Neural progenitor cell (in vitro differentiated cells): ENCODE measurements around the gene PCDHGA12. TPM values are rescaled to one million over a fixed set of nuclear protein-coding genes. Genes with fewer than 3 reads are reported as not detected.

ENCODE experiments used
- DNase-seq: peaks from one replicate; pipeline ENCODE4 v3.0.0-alpha.2; 2016; ENCODE audit warnings: low spot score
- H2AFZ ChIP-seq: fragments of 200-600 bp; sonication (generic); replicated peaks from 2 replicates; pipeline ENCODE4 v1.6.1; 2016; ENCODE audit warnings: antibody characterized with exemption
- H3F3A ChIP-seq: fragments of 200-600 bp; sonication (generic); 2 replicates; pipeline ENCODE4 v1.6.1; 2016; ENCODE audit warnings: antibody characterized with exemption, low read depth
- H3K27ac ChIP-seq: fragments of 200-600 bp; sonication (generic); 2 replicates; pipeline ENCODE4 v1.5.1; 2016; ENCODE audit warnings: mild to moderate bottlenecking
- H3K27me3 ChIP-seq: fragments of 200-600 bp; sonication (generic); 2 replicates; pipeline ENCODE4 v1.6.1; 2016; ENCODE audit warnings: mild to moderate bottlenecking, moderate library complexity
- H3K36me3 ChIP-seq: fragments of 200-600 bp; sonication (generic); 2 replicates; pipeline ENCODE4 v1.5.1; 2016
- H3K4me1 ChIP-seq: fragments of 200-600 bp; sonication (generic); 2 replicates; pipeline ENCODE4 v1.6.1; 2016; ENCODE audit warnings: mixed run types
- H3K4me2 ChIP-seq: fragments of 200-600 bp; sonication (generic); 2 replicates; pipeline ENCODE4 v1.6.1; 2016
- H3K4me3 ChIP-seq: fragments of 200-600 bp; sonication (generic); 2 replicates; pipeline ENCODE4 v1.5.1; 2016
- H3K79me2 ChIP-seq: fragments of 200-600 bp; sonication (generic); 2 replicates; pipeline ENCODE4 v1.6.1; 2016; ENCODE audit warnings: low read depth
- H3K9ac ChIP-seq: fragments of 200-600 bp; sonication (generic); 2 replicates; pipeline ENCODE4 v1.6.1; 2016
- H3K9me3 ChIP-seq: fragments of 200-600 bp; sonication (generic); 2 replicates; pipeline ENCODE4 v1.5.1; 2016; ENCODE audit warnings: low read depth
- H4K20me1 ChIP-seq: fragments of 200-600 bp; sonication (generic); 2 replicates; pipeline ENCODE4 v1.6.1; 2016; ENCODE audit warnings: low read depth
- H3K27ac Mint-ChIP-seq: 3 replicates; pipeline ENCODE4 v1.8.0; 2021; ENCODE audit warnings: mixed read lengths
- H3K27me3 Mint-ChIP-seq: 2 replicates; pipeline ENCODE4 v1.8.0; 2022; ENCODE audit warnings: low read depth, mild to moderate bottlenecking, inconsistent platforms, moderate library complexity, mixed read lengths; ENCODE audit not compliant: insufficient read depth
- H3K36me3 Mint-ChIP-seq: 3 replicates; pipeline ENCODE4 v1.8.0; 2021; ENCODE audit warnings: mixed read lengths
- H3K4me1 Mint-ChIP-seq: 3 replicates; pipeline ENCODE4 v1.8.0; 2021; ENCODE audit warnings: mixed read lengths
- H3K4me3 Mint-ChIP-seq: 3 replicates; pipeline ENCODE4 v1.8.0; 2021; ENCODE audit warnings: mild to moderate bottlenecking, moderate library complexity, mixed read lengths
- H3K9me3 Mint-ChIP-seq: 3 replicates; pipeline ENCODE4 v1.8.0; 2020; ENCODE audit warnings: mixed read lengths
- EZH2 ChIP-seq: fragments of 200-600 bp; sonication (generic); IDR thresholded peaks from 2 replicates; pipeline ENCODE4 v1.6.1; 2017; ENCODE audit warnings: antibody characterized with exemption, mild to moderate bottlenecking, moderate library complexity
- EZH2phosphoT487 ChIP-seq: fragments of 200-600 bp; sonication (generic); IDR thresholded peaks from 2 replicates; pipeline ENCODE4 v1.6.1; 2017; ENCODE audit warnings: antibody characterized with exemption
- total RNA-seq: library from RNA; depleted of rRNA; stranded (reverse); fragments of >200 nt; gene quantifications from 2 replicates; pipeline ENCODE4 v1.2.3, GENCODE V29; 2015; ENCODE audit warnings: low replicate concordance
- TF ChIP-seq, protein P1 (sequence below): fragments of 200-600 bp; sonication (generic); IDR thresholded peaks from 2 replicates; pipeline ENCODE4 v1.5.1; 2017; ENCODE audit warnings: antibody characterized with exemption, mild to moderate bottlenecking

The PCDHGA12 gene
- total RNA-seq, 1 donor from 2014 or later = 0.79 TPM

DNA sequence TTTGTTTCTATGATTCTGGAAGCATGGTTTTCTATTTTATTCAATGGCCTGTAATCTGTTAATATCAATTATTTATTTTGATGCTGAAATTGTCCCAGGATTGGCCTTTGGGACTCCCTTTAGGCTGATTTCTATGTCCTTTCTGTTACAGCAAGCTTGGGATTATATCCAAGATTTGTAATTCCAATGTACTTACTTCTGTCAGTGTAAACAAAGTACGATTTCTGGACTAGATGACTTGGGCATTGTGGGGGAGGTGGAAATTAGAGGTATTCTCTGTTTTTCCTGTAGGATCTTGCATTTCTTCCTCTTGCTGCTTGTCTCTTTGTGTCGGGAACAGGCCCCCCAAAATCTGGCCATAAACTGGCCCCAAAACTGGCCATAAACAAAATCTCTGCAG, 3.7 kb downstream of the PCDHGA12 start:
- Histone ChIP-seq H3K27ac (no peak overlapping the region), H3K9ac (no peak overlapping the region), H3K9me3 (peaks cover 21% of the 10 kb centered on the region), H2AFZ (no peak overlapping the region), H3K4me3 (no peak overlapping the region), H3K27me3 (no peaks in the 10 kb centered on the region), H3K4me1 (no peaks in the 10 kb centered on the region), H3F3A (peaks cover 17% of the 10 kb centered on the region), H3K36me3 (peaks cover 14% of the 10 kb centered on the region), H4K20me1 (no peaks in the 10 kb centered on the region), H3K79me2 (no peaks in the 10 kb centered on the region), H3K4me2 (no peak overlapping the region)
- TF ChIP-seq EZH2phosphoT487 (no peak), EZH2 (no peak)
- TF ChIP-seq, protein P1, sequence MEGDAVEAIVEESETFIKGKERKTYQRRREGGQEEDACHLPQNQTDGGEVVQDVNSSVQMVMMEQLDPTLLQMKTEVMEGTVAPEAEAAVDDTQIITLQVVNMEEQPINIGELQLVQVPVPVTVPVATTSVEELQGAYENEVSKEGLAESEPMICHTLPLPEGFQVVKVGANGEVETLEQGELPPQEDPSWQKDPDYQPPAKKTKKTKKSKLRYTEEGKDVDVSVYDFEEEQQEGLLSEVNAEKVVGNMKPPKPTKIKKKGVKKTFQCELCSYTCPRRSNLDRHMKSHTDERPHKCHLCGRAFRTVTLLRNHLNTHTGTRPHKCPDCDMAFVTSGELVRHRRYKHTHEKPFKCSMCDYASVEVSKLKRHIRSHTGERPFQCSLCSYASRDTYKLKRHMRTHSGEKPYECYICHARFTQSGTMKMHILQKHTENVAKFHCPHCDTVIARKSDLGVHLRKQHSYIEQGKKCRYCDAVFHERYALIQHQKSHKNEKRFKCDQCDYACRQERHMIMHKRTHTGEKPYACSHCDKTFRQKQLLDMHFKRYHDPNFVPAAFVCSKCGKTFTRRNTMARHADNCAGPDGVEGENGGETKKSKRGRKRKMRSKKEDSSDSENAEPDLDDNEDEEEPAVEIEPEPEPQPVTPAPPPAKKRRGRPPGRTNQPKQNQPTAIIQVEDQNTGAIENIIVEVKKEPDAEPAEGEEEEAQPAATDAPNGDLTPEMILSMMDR = no peak
- Mint-ChIP-seq H3K4me1 (no peaks in the 10 kb centered on the region), H3K36me3 (peaks cover 53% of the 10 kb centered on the region), H3K9me3 (peaks cover 72% of the 10 kb centered on the region), H3K4me3 (no peak overlapping the region), H3K27ac (no peak overlapping the region), H3K27me3 (peaks cover 13% of the 10 kb centered on the region)
- no peak for DNase-seq

DNA sequence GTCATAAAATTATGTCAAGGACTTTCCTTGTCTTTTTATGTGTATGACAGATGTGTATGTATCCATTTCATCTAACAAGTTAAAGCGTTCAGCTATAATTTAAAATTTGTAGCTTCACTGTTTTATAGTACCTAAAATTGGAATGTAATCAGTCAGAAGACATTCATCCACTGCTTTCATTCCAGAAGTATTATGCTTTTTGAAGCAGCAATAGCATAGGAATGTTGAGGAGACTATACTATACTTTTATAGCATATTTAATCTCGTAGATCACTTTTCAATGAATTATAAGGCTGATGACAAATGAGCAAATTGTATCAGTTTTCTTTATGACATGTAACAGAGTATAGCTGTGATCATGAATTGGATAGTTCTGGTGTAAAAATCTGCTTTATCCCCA, 6.9 kb downstream of the PCDHGA12 start:
- no peak overlapping the region for H3K9ac ChIP-seq
- Mint-ChIP-seq H3K36me3 (peaks cover 55% of the 10 kb centered on the region), H3K9me3 (peaks cover 74% of the 10 kb centered on the region), H3K27ac (no peak overlapping the region), H3K4me3 (no peak overlapping the region), H3K27me3 (peaks cover 9% of the 10 kb centered on the region), H3K4me1 (no peaks in the 10 kb centered on the region)
- H3K9me3 ChIP-seq = no peaks in the 10 kb centered on the region
- H3K27me3 ChIP-seq = no peaks in the 10 kb centered on the region
- DNase-seq = no peak
- no peaks in the 10 kb centered on the region for H3F3A ChIP-seq
- no peak overlapping the region for H3K4me2 ChIP-seq
- TF ChIP-seq EZH2phosphoT487 (no peak), EZH2 (no peak)
- TF ChIP-seq, protein P1 = no peak
- H3K4me1 ChIP-seq = no peaks in the 10 kb centered on the region
- H3K4me3 ChIP-seq = no peak overlapping the region
- no peaks in the 10 kb centered on the region for H3K79me2 ChIP-seq
- no peaks in the 10 kb centered on the region for H4K20me1 ChIP-seq
- H2AFZ ChIP-seq = no peak overlapping the region
- H3K27ac ChIP-seq = no peak overlapping the region
- no peaks in the 10 kb centered on the region for H3K36me3 ChIP-seq

DNA sequence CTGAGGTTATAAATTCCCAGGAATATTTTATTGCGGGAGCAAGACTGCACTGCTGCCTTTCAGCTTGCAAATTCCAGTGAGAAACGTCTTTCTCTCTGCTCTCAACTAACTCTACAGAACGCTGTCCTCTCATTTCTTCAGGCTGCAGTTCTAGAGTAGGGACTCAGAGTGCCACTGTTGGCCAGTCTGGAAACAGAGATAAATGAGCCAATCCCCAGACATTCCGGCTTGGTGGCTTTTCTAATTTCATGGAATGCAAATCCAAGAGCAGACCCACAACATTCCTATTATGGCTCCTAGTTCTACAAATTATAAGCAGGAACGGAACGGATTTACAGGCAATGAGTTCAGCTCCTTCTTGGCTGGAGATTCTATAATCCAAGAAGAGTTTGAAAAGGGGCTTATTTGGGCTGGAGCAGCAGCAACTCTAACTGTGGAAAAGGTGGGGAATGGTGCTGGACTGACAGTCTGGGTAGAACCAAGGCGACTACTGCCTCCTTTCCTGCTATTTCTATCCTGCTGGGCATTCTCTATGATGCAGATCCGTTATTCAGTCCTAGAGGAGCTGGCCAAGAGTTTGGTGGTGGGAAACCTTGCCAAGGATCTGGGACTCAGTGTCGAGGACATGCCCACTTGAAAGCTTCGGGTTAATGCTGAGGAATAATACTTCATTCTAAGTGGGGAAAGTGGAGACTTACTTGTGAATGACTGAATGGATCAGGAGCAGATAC, 9.3 kb downstream of the PCDHGA12 start:
- Mint-ChIP-seq H3K4me1 (no peaks in the 10 kb centered on the region), H3K9me3 (peaks cover 74% of the 10 kb centered on the region), H3K27ac (no peak overlapping the region), H3K36me3 (peaks cover 50% of the 10 kb centered on the region), H3K27me3 (peaks cover 2% of the 10 kb centered on the region), H3K4me3 (no peak overlapping the region)
- H3K27ac ChIP-seq = no peak overlapping the region
- DNase-seq = no peak
- H3K9ac ChIP-seq = no peak overlapping the region
- H3K4me1 ChIP-seq = no peaks in the 10 kb centered on the region
- no peaks in the 10 kb centered on the region for H3K79me2 ChIP-seq
- H3K27me3 ChIP-seq = no peaks in the 10 kb centered on the region
- H4K20me1 ChIP-seq = no peaks in the 10 kb centered on the region
- no peaks in the 10 kb centered on the region for H3F3A ChIP-seq
- H3K9me3 ChIP-seq = no peaks in the 10 kb centered on the region
- TF ChIP-seq EZH2 = no peak
- TF ChIP-seq, protein P1 = no peak
- TF ChIP-seq EZH2phosphoT487 = no peak
- no peak overlapping the region for H2AFZ ChIP-seq
- H3K4me3 ChIP-seq = no peak overlapping the region
- no peaks in the 10 kb centered on the region for H3K36me3 ChIP-seq
- H3K4me2 ChIP-seq = no peak overlapping the region
